ENCODE measurements around the gene LIPF.

GRCh38 chr10:88715517-88715916 is 51.3 kb downstream of the LIPF start:
- TF ChIP-seq ISL1 (CRISPR knock-in tag; IDR thresholded peaks at IDR 0.05) (no peak), CSRNP3 (CRISPR knock-in tag; IDR thresholded peaks at IDR 0.05) (no peak), RARB (CRISPR knock-in tag; IDR thresholded peaks at IDR 0.05) (no peak), ZFP30 (CRISPR knock-in tag; IDR thresholded peaks at IDR 0.05) (no peak), PPARA (CRISPR knock-in tag; IDR thresholded peaks at IDR 0.05; ENCODE audit: borderline replicate concordance) (no peak), ZC3H10 (CRISPR knock-in tag; IDR thresholded peaks at IDR 0.05) (no peak), ZFP3 (CRISPR knock-in tag; IDR thresholded peaks at IDR 0.05) (no peak), PATZ1 (CRISPR knock-in tag; IDR thresholded peaks at IDR 0.05; ENCODE audit: borderline replicate concordance) (no peak), ZNF8 (CRISPR knock-in tag; IDR thresholded peaks at IDR 0.05) (no peak), BACH2 (CRISPR knock-in tag; IDR thresholded peaks at IDR 0.05; ENCODE audit: borderline replicate concordance) (no peak)
